ENCODE measurements around the gene CATSPERZ. TPM values are rescaled to one million over a fixed set of nuclear protein-coding genes. Genes with fewer than 3 reads are reported as not detected.

Gene CATSPERZ
- polyA plus RNA-seq, 6 donors from 2014 or later, result not detected

DNA sequence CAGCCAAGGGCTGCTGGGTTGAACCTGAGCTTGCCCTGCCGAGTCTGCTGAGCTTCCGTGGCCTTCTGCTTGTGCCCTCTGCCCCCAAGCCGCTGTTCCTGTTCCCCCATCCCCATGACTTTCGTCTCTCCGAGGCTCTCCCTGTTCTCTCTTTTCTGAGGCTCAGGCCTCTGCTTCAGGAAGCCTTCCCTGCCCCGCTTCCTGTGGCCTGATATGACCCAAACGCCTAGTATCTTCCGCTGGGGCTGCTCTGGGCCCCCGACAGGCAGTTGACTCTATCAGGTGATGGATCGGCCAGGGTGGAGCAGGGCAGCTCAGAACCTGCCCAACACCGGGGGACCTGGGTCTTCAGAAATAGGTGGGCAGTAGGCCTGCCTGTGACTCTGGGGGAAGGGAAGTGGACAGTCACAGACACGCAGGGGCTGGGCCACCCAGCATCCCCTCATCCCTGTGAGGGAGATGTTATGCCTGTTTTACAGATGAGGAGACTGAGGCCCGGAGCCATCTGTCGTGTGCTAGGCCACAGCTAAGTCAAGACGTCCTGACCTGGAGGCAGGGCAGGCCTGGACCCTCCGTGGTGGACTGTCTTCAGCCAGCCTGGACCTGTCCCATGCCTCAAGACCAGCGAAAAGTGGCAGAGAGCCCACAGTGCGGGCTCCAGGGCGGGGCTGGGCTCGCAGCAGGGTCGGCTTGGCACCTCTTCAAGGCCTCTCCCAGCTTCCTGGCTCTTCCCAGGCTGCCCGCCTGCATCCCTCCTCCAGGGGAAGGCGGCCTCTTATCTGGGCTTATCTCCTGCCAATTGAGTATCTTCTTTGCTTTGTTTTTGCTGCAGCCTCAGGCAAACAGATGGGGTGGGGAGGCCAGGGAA lies 31.9 kb upstream of the CATSPERZ start:
- Mint-ChIP-seq H3K9me3 (no peaks in the 10 kb centered on the region), H3K27me3 (no peaks in the 10 kb centered on the region), H3K27ac (peak overlapping the region; percentile 57 to 99 (median 96)), H3K36me3 (no peaks in the 10 kb centered on the region), H3K4me3 (peak overlapping the region; percentile 94 to 98 (median 98)), H3K4me1 (peaks cover 18 to 36% (median 24%) of the 10 kb centered on the region in 3 donors)
- ATAC-seq (ENCODE audit: low read depth in 2 of 2) (no peak), DNase-seq (no peak)

DNA sequence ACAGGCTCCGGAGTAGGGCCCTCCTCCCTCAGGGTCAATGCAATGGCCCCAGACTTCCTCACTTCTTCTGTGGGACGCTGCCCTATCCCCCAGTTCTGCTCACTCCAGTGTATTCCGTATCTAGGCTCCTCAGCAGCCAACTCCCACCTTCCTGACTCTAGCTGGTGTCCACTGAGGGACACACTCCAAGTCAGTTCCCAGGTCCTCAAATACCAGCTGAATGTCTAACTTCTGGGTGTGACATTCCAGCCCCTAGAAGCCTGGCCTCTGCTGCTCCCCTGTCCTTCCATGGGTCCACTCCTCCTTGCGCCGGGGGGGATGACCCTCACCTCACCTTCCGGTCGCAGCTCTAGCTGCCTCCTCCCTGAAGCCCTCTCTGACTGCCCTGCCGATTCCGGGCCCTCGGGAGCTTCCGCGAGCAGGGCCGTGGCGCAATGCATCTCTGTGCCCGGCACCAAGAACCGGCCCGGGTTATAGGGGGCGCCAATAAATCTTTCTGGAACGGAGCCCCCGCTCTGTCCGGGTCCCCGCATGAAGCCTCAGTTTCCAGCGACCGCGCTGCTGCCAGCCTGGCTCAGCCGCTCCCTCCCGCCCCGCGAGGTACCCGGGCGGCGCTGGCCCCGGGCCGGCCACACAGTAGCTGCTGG lies 31.1 kb upstream of the CATSPERZ start:
- H3K36me3 Mint-ChIP-seq, result no peaks in the 10 kb centered on the region
- H3K27me3 Mint-ChIP-seq, result no peaks in the 10 kb centered on the region
- peak overlapping the region; percentile 94 to 98 (median 98) for H3K4me3 Mint-ChIP-seq
- ATAC-seq (ENCODE audit: low read depth in 2 of 2), result peak in 1 of 2 donors; percentile 3
- H3K9me3 Mint-ChIP-seq, result no peaks in the 10 kb centered on the region
- DNase-seq, result no peak
- peaks cover 18 to 36% (median 24%) of the 10 kb centered on the region in 3 donors for H3K4me1 Mint-ChIP-seq
- peak overlapping the region in 5 of 6 donors; percentile 57 to 99 (median 96) for H3K27ac Mint-ChIP-seq

DNA sequence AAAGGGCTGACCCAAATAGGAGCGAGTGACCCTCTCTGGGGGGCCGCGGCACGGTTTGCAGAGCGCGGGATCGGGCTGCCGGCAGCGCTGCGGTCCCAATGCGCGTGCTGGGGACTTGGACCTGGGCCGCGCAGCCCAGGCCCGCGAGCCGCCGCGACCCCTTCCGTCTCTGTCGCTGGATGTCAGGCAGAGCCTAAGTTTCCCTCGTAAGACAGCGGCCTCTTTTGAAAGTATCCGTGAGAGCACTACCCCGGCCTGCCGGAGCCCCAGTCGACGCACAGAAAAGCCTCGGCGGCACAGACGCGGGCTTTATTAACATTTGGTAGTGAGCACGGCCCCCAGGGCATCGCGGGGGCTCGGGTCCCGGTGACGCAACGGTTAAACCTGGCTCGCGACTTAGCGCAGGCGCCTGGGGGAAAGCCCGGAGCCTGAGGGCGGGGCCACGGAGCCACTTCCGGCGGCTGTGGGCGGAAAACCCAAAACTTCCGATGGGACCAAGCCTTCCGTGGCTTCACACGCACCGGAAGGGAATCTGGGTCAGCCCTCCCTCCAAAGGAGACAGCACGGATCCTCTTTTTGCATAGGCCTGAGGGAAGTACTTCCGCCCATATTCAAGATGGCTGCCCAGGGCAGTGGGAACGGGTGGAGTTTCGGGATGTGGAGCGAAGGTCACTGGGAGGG lies 30.5 kb upstream of the CATSPERZ start:
- Mint-ChIP-seq H3K9me3 (no peaks in the 10 kb centered on the region), H3K36me3 (no peaks in the 10 kb centered on the region), H3K27ac (peak overlapping the region; percentile 95 to 99 (median 98)), H3K27me3 (no peaks in the 10 kb centered on the region), H3K4me3 (peak overlapping the region; percentile 94 to 98 (median 98)), H3K4me1 (peaks cover 18 to 36% (median 24%) of the 10 kb centered on the region in 3 donors)
- DNase-seq (peak; percentile 97), ATAC-seq (ENCODE audit: low read depth in 2 of 2) (peak; percentile 68 to 70)

DNA sequence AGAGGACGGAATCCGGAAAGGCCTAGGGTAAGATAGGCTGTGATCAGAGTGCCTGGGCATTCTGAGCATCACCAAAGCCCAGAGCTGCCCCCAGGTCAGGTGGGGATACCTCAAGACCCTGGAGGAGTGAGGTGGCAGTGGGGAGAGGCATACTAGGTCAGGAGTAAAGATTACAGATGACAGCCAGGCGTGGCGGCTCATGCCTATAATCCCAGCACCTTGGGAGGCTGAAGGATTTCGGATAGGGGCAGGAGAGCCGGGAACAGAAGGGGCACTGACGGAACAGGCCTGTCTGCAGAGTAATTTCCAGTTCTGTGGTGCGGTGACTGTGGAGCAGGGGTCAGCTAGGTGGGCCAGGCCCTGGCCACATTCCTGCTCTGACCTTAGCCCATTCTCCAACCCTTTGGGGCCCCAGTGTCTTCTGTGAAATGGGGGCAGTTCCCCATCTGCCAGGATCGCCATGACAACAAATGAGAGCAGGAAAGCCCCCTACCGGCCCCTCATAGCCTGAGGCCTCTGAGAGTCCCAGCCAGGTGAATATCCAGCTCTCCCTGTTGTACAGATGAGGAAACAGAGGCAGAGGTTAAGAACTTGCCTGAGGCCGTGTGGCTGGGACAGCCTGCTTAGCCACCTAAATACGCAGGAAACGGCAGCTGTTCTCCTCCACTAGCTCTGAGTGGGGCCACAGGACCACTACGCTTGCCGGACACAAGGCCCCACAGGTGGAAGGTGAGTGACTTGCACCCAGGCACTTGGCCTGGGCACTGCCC lies 24.9 kb upstream of the CATSPERZ start:
- Mint-ChIP-seq H3K27ac (peak overlapping the region in 2 of 6 donors; percentile 12 to 34), H3K36me3 (no peaks in the 10 kb centered on the region), H3K9me3 (no peaks in the 10 kb centered on the region), H3K4me1 (peaks cover 6 to 18% (median 8%) of the 10 kb centered on the region in 3 donors), H3K4me3 (peak overlapping the region in 2 of 8 donors; percentile 37 to 43), H3K27me3 (no peaks in the 10 kb centered on the region)
- ATAC-seq (ENCODE audit: low read depth in 2 of 2) (no peak), DNase-seq (no peak)

DNA sequence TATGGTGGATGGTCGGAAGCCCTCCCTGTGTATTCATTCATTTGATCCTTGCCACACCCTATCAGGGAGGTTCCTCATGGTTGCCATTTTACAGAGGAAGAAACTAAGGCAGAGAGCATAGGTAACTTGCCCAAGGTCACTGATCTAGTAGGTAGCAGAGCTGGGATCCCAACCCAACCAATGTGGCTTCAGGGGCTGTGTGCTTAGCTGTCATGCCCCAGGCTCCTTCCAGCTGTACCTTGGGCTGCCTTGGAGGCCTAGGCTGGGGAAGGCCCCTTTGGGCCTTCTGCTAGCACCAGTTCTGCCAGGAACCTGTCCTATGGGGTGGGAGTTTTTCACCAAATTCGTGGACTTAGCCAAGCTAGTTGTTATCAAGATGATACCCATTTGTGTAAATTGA lies 24.3 kb upstream of the CATSPERZ start:
- ATAC-seq (ENCODE audit: low read depth in 2 of 2), result no peak
- H3K4me3 Mint-ChIP-seq, result peak overlapping the region in 2 of 8 donors; percentile 43 to 52
- peak overlapping the region in 2 of 6 donors; percentile 12 to 76 for H3K27ac Mint-ChIP-seq
- H3K27me3 Mint-ChIP-seq, result no peaks in the 10 kb centered on the region
- DNase-seq, result no peak
- H3K4me1 Mint-ChIP-seq, result peaks cover 4 to 14% (median 7%) of the 10 kb centered on the region in 3 donors
- H3K9me3 Mint-ChIP-seq, result no peaks in the 10 kb centered on the region
- H3K36me3 Mint-ChIP-seq, result no peaks in the 10 kb centered on the region

DNA sequence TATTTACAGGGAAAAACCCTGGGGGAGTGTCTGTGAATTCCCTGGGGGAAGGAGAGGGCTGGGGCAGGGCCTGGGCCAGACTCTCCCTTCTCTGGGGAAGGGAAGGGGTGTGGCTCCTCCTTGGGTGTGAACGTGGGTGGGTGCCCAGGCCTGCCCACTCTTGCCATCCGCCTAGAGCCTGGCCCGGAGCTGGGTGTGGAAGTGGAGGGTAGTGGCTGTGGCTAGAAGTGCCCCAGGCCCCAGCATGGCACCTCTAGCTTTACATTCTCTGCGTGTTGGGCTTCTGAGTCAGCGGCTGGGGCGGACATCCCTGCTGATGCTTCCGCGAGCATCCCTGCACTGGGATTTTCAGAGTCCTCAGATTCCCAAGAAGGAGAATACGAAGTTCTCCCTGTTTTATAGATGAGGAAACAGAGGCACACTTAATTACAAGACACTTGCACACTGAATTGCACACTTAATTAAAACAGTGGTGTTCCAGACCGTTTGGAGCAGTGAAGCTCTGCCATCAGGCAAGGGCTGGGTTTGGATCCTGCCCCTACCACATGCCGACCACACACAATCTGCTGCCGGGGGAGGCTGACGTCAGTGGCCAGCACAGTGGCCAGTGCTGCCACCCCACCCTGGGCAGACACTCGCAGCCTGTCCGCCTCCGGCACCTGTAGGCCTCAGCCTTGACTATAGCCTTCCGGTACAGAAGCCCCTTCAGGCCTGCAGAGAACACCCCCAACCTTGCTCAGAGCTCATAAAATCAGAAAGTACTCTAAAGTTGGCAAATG lies 23.3 kb upstream of the CATSPERZ start:
- DNase-seq, result no peak
- H3K4me3 Mint-ChIP-seq, result peak overlapping the region in 1 of 8 donors; percentile 64
- no peak for ATAC-seq (ENCODE audit: low read depth in 2 of 2)
- no peaks in the 10 kb centered on the region for H3K9me3 Mint-ChIP-seq
- H3K27me3 Mint-ChIP-seq, result no peaks in the 10 kb centered on the region
- H3K36me3 Mint-ChIP-seq, result peaks cover 0 to 8% of the 10 kb centered on the region in 2 donors
- H3K27ac Mint-ChIP-seq, result peak overlapping the region in 1 of 6 donors; percentile 59
- H3K4me1 Mint-ChIP-seq, result peaks cover 7 to 11% (median 9%) of the 10 kb centered on the region in 3 donors

DNA sequence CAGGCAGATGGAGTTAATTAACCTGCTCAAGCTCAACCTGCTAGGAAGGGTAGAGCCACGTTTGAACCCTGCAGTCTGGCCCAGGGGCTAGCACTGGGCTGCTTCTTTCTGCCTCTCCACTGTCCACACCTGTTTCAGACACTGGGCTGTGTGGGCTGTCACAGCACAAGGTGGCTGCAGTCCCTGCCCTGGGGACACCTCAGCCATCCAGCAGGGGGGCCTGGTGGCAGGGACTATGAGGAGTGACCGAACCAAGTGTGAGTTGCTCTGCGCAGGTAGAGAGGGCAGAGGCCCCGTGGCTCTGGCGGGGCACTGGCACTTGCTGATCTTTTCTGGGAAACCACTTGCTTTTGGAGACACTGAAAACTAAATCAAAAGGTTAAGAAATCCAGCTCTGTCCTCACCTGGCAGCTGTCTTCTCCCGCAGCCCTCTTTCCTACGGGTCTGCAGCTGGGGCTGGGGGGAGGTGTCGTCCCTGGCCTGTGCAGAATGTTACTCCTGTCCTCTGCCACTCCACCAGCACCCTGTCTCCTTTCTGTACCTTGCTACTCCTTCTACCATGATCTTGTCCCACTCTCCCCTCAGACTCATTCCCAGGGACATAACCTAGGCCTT lies 21.5 kb upstream of the CATSPERZ start:
- Mint-ChIP-seq H3K4me1 (peaks cover 8 to 13% (median 12%) of the 10 kb centered on the region in 3 donors), H3K27ac (peak overlapping the region in 1 of 6 donors; percentile 10), H3K27me3 (no peaks in the 10 kb centered on the region), H3K4me3 (peak overlapping the region in 1 of 8 donors; percentile 12), H3K9me3 (no peaks in the 10 kb centered on the region), H3K36me3 (peaks cover 0 to 11% of the 10 kb centered on the region in 2 donors)
- DNase-seq, result no peak
- no peak for ATAC-seq (ENCODE audit: low read depth in 2 of 2)

DNA sequence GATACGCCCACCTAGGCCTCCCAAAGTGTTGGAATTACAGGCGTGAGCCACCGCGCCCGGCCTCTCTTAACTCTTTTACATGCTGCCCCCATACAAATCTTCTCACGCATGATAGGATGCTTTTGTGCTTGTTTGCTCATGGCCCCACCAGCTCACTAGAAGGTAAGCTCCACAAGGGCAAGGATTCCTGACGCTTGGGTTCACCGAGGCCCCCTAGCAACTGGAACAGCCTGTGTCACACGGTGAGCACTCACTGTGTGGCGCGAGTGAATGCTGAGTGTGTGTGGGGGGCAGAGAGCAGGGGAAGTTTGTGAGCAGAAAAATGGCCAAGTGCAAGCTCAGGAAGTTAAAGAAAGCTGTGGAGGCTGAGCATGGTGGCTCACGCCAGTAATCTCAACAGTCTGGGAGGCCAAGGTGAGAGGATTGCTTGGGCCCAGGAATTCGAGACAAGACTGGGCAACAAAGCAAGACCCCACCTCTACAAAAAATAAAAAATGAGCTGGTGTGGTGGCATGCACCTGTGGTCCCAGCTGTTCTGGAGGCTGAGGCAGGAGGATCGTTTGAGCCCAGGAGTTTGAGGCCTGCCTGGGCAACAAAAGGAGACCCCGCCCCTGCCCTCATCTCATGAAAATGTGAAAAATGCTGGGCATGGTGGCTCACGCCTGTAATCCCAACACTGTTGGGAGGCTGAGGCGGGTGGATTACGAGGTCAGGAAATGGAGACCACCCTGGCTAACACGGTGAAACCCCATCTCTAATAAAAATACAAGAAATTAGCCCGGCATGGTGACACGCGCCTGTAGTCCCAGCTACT lies 18.0 kb upstream of the CATSPERZ start:
- H3K27ac Mint-ChIP-seq, result peak overlapping the region in 4 of 6 donors; percentile 47 to 99 (median 80)
- H3K9me3 Mint-ChIP-seq, result no peaks in the 10 kb centered on the region
- H3K27me3 Mint-ChIP-seq, result no peaks in the 10 kb centered on the region
- peaks cover 21 to 25% (median 23%) of the 10 kb centered on the region in 3 donors for H3K4me1 Mint-ChIP-seq
- DNase-seq, result no peak
- H3K4me3 Mint-ChIP-seq, result peak overlapping the region in 2 of 8 donors; percentile 63 to 69
- peaks cover 0 to 11% of the 10 kb centered on the region in 2 donors for H3K36me3 Mint-ChIP-seq
- no peak for ATAC-seq (ENCODE audit: low read depth in 2 of 2)

DNA sequence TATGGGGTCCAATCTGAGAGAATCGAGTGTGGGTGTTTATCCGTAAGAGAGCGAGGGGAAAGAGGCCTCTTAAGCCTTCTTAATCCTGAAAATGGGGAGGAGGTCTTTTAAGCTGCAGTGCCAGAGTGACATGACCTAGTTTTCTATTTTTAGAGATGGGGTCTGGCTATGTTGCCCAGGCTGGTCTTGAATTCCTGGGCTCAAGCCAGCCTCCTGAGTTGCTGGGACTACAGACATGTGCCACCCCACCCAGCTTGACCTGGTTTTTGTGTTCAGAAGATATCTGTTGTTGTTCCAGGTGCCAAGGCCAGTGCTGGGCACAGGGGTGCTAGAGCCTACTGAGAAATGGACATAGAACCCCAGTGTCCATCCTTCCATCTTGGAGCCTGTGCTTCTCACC lies 17.1 kb upstream of the CATSPERZ start:
- H3K27me3 Mint-ChIP-seq, result no peaks in the 10 kb centered on the region
- no peak for DNase-seq
- H3K9me3 Mint-ChIP-seq, result no peaks in the 10 kb centered on the region
- H3K4me1 Mint-ChIP-seq, result peaks cover 21 to 25% (median 23%) of the 10 kb centered on the region in 3 donors
- peak overlapping the region in 7 of 8 donors; percentile 35 to 93 (median 85) for H3K4me3 Mint-ChIP-seq
- ATAC-seq (ENCODE audit: low read depth in 2 of 2), result no peak
- H3K36me3 Mint-ChIP-seq, result peaks cover 0 to 11% of the 10 kb centered on the region in 2 donors
- H3K27ac Mint-ChIP-seq, result peak overlapping the region in 5 of 6 donors; percentile 92 to 99 (median 96)

DNA sequence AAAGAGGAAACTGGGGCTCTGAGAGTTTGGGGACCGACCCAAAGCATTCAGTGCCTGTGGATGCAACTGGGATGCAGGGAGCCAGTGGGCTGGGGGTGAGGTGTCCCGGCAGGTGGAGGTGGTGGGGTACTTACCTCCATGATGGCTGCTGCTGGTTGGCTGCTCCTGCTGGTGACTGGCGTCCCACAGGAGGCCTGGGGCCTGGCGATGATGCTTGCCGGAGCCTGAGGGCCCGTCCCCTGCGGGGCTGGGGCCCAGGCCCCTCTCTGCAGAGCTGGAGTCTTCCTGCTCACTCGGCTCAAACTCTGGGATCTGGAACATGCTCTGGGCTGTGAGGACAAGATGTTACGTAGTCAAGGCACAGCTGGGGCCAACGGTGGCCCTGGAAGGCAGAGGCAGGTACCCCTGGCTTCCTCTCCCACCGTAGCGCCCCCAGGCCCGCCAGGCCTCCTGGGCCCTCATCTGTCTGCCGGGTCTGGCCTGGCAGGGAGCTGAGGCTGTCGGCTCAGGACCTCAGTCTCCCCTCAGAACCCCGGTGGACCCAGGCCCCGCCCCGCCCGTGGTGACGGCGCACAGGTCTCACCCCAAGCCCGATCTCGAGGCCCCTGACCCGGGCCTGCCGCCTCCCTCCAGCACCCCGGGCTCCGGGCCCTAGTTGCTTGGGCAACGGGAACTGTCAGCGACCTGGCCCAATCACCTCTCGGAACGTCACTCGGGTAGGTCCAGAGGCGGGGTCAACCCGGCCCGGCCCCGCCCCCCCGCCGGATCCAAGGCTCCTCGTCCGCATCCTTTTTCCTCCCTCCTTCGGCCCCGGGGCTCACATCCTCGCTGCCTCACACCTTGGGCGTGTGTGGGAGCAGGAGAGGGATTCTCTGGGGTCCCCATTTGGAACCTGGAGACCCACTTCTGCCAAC lies 15.9 kb upstream of the CATSPERZ start, which contains the start of gene BAD:
BAD (minus strand) TSS at position 618 of the 914 bp plus-strand sequence; CDS start at position 321, 297 bp downstream.
- DNase-seq (peak; percentile 88), ATAC-seq (ENCODE audit: low read depth in 2 of 2) (peak; percentile 72 to 79)
- Mint-ChIP-seq H3K9me3 (no peaks in the 10 kb centered on the region), H3K36me3 (peaks cover 0 to 11% of the 10 kb centered on the region in 2 donors), H3K4me1 (peaks cover 20 to 23% (median 21%) of the 10 kb centered on the region in 3 donors), H3K27ac (peak within 1 kb of the TSS; percentile 99 to 100 (median 99)), H3K27me3 (no peaks in the 10 kb centered on the region), H3K4me3 (peak within 1 kb of the TSS; percentile 75 to 96 (median 93))

Measured in naive B cell (primary cell).